ENCODE results near the gene CACNA1B. TPM values are rescaled to one million over a fixed set of nuclear protein-coding genes. Genes with fewer than 3 reads are reported as not detected.

CACNA1B gene
- total and polyA plus RNA-seq, 2 donors from 2014 or later = 0.03 TPM; not detected in 1

DNA sequence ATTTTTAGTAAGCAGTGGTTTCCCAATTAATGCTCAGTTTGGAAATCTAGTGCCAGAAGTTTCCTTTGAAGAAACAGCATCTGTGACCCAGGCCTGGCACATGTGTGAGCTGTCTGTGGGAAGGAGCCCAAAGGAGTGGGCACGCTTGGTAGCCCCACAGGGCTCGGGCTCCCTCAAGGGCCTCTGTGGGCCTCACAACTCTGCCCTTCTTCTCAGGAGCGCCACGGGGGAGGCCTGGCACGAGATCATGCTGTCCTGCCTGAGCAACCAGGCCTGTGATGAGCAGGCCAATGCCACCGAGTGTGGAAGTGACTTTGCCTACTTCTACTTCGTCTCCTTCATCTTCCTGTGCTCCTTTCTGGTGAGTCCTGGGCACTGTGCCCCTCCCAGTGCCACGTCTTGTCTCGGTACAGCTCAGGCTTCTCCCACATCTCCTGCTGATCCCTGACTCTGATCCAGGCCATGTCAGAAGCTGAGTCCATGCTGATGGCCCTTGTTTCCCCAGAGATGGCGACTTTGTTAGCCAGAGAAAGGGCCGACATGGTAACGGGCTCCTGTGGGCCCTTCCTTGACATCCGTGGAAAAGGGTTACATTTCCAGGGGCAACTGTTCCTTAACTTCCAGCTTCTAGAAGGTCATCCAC lies 200.4 kb downstream of the CACNA1B start:
- intact Hi-C loops (cut with DNase I) = no loop called here
- DNase-seq = peak in 2 of 5 donors; percentile 5 to 34
- Histone ChIP-seq H3K27me3 (ENCODE audit: control insufficient read depth, insufficient read depth, low read length) (no peaks in the 10 kb centered on the region), H3K9ac (ENCODE audit: low read length in 3 of 3) (no peak overlapping the region), H3K4me3 (ENCODE audit: low read length in 3 of 3) (no peak overlapping the region), H3K9me3 (ENCODE audit: control insufficient read depth in 2 of 3, insufficient read depth in 1 of 3, low read length in 3 of 3) (no peaks in the 10 kb centered on the region), H3K27ac (ENCODE audit: low read depth in 2 of 2, low read length in 2 of 2) (no peak overlapping the region), H3K4me1 (ENCODE audit: control insufficient read depth in 2 of 3, insufficient read depth in 2 of 3, low read depth in 1 of 3, low read length in 3 of 3) (no peaks in the 10 kb centered on the region), H3K36me3 (ENCODE audit: control insufficient read depth in 2 of 3, insufficient read depth in 3 of 3, low read length in 3 of 3) (no peaks in the 10 kb centered on the region)
- TF ChIP-seq, protein P1, sequence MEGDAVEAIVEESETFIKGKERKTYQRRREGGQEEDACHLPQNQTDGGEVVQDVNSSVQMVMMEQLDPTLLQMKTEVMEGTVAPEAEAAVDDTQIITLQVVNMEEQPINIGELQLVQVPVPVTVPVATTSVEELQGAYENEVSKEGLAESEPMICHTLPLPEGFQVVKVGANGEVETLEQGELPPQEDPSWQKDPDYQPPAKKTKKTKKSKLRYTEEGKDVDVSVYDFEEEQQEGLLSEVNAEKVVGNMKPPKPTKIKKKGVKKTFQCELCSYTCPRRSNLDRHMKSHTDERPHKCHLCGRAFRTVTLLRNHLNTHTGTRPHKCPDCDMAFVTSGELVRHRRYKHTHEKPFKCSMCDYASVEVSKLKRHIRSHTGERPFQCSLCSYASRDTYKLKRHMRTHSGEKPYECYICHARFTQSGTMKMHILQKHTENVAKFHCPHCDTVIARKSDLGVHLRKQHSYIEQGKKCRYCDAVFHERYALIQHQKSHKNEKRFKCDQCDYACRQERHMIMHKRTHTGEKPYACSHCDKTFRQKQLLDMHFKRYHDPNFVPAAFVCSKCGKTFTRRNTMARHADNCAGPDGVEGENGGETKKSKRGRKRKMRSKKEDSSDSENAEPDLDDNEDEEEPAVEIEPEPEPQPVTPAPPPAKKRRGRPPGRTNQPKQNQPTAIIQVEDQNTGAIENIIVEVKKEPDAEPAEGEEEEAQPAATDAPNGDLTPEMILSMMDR (IDR thresholded peaks at IDR 0.05; ENCODE audit: borderline replicate concordance, extremely low read depth, insufficient read depth) = no peak
- FAIRE-seq = no peak

DNA sequence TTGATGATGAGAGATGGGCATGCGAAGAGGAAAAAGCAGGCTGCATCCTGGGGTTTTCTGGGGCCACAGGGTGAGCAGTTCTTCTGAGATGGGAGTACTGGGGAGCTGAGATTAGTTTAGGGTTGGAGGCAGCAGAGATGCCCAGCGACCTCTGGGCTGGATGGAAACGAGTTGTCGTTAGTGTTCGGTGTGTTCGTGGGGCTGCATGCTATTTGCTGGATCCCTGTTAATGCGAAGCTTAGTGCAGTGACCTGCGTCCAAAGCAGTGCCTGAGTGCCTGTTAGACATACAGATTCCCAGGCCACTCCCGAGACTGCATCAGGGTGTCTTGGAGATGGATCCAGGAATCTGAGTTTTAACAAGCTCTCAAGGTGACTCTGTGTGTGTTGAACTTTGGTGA lies 201.3 kb downstream of the CACNA1B start:
- DNase-seq = peak in 1 of 5 donors; percentile 10

DNA sequence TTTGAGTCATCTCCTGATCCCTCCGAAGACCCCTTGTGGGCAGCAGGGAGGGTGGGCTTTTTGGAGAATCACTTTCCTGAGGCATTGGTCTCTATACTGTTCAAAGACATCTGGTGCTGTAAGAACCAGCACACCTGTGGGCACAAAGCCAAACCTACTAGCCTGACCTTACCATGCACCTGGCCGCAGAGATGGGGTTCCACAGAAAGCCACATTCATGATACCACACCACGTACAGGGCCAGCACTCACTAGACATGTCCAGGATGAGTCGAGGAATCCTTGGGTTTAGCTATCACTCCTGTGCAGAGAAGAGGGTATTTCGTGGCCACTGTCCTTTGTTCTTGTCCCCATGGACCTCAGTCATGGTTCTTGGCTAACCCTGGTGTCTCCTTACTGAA lies 203.4 kb downstream of the CACNA1B start:
- Histone ChIP-seq H3K9ac (ENCODE audit: low read length in 3 of 3) (no peak overlapping the region), H3K36me3 (ENCODE audit: control insufficient read depth in 2 of 3, insufficient read depth in 3 of 3, low read length in 3 of 3) (no peaks in the 10 kb centered on the region), H3K27me3 (ENCODE audit: control insufficient read depth, insufficient read depth, low read length) (no peaks in the 10 kb centered on the region), H3K4me1 (ENCODE audit: control insufficient read depth in 2 of 3, insufficient read depth in 2 of 3, low read depth in 1 of 3, low read length in 3 of 3) (no peaks in the 10 kb centered on the region), H3K9me3 (ENCODE audit: control insufficient read depth in 2 of 3, insufficient read depth in 1 of 3, low read length in 3 of 3) (peaks cover 0 to 7% (median 0%) of the 10 kb centered on the region in 3 donors), H3K27ac (ENCODE audit: low read depth in 2 of 2, low read length in 2 of 2) (no peak overlapping the region), H3K4me3 (ENCODE audit: low read length in 3 of 3) (no peak overlapping the region)
- TF ChIP-seq, protein P1 (IDR thresholded peaks at IDR 0.05; ENCODE audit: borderline replicate concordance, extremely low read depth, insufficient read depth) = no peak
- intact Hi-C loops (cut with DNase I) = no loop called here
- DNase-seq = peak in 1 of 5 donors; percentile 17
- FAIRE-seq = no peak

More for the DNA sequence above, 201.3 kb downstream of the CACNA1B start:
- intact Hi-C loops (cut with DNase I) = no loop called here
- H3K27ac ChIP-seq (ENCODE audit: low read depth in 2 of 2, low read length in 2 of 2) = no peak overlapping the region
- H3K4me1 ChIP-seq (ENCODE audit: control insufficient read depth in 2 of 3, insufficient read depth in 2 of 3, low read depth in 1 of 3, low read length in 3 of 3) = no peaks in the 10 kb centered on the region
- TF ChIP-seq, protein P1 (IDR thresholded peaks at IDR 0.05; ENCODE audit: borderline replicate concordance, extremely low read depth, insufficient read depth) = no peak
- no peaks in the 10 kb centered on the region for H3K27me3 ChIP-seq (ENCODE audit: control insufficient read depth, insufficient read depth, low read length)
- H3K9ac ChIP-seq (ENCODE audit: low read length in 3 of 3) = no peak overlapping the region
- no peaks in the 10 kb centered on the region for H3K9me3 ChIP-seq (ENCODE audit: control insufficient read depth in 2 of 3, insufficient read depth in 1 of 3, low read length in 3 of 3)
- no peak for FAIRE-seq
- H3K4me3 ChIP-seq (ENCODE audit: low read length in 3 of 3) = no peak overlapping the region
- no peaks in the 10 kb centered on the region for H3K36me3 ChIP-seq (ENCODE audit: control insufficient read depth in 2 of 3, insufficient read depth in 3 of 3, low read length in 3 of 3)

All from kidney (tissue), 14 donors.